HG02588 (cell line): ENCODE results near the gene PLCD1.
"Not testable (repeated sequence)": the region's sequence is repeated elsewhere in the genome, so short reads cannot be mapped to it uniquely, and the experiment has no call there.

Source experiments
- ATAC-seq: cut with Tn5 transposase; IDR thresholded peaks from one replicate; pipeline ENCODE4 v1.9.1; 2021; ENCODE audit warnings: mild to moderate bottlenecking, moderate library complexity; ENCODE audit not compliant: unreplicated experiment

Gene PLCD1

DNA sequence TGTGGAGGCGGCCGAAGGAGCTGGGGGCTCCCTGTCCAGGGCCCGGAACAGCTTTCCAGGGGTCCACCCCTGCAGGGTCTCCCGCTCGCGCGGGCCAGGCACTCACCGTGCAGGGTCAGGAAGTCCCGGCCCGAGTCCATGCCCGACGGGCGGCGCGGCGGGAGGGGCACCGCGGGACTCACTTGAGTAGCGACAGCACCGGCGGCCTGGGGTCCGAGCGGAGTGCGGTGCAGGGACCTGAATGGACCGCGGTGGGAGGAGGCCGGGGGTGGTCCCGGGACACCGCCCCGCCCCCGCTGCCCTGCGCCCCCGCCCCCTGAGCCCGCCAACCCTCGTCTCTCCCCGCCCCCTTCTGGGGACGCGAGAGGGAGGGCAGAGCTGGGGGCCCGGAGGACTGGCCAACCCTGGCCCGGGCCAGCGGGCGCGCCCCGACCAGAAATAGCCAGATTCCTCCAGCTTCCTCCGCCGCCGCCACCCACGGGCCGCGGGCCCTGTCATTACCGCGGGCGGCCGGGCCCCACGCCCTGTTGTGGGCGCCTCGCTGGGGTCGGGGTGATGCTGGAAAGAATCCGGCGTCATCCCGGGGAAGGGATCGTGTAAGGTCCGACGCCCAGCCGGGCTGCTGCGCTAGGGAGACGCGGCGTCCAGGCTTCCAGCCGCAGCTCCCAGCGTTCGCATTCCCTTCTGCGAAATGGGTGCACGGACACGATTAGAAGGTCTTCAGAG is at the start of gene PLCD1:
Gene PLCD1, minus strand, starts transcription at position 243 of the 726 bp plus-strand sequence. Its CDS starts 103 bp downstream, at position 140.
- no peak for ATAC-seq

DNA sequence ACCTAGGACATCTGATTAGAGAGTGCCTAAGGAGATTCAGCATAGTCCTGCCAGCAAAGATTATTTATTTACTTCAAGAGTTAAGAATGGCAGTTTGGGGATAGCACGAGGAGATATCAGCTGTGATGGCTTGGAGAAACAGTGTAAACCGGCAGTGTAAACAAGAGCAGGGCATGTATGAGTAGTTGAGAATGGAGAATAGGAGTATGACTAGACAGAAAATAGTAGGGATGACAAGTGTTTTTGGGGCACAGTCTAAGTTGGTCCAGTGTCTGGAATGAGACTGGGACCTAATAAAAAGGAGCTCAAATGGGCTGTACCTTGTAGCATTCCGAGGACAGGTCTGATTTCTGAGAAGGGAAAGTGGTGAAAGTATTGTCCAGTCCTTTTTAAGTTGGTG is 47.6 kb upstream of the PLCD1 start:
- ATAC-seq = not testable (repeated sequence)

DNA sequence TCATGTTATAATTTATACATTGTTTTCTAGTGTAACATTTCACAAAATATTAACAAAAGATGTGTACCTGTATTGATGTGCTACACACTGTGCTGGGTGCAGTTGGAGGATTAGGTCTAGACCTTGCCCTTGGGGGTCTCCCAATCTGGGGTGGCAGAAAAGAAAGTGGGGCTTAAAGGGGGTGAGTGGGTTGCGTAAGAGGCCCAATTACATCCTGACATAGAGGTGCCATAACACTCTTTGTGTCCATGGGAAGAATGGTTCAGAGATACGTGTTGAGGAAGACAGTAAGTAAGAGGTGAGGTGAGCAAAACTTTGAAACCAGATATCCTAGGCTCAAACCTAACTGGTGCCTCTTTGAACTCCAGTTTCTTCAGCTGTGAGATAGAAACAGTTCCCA is 40.6 kb upstream of the PLCD1 start:
- no peak for ATAC-seq

DNA sequence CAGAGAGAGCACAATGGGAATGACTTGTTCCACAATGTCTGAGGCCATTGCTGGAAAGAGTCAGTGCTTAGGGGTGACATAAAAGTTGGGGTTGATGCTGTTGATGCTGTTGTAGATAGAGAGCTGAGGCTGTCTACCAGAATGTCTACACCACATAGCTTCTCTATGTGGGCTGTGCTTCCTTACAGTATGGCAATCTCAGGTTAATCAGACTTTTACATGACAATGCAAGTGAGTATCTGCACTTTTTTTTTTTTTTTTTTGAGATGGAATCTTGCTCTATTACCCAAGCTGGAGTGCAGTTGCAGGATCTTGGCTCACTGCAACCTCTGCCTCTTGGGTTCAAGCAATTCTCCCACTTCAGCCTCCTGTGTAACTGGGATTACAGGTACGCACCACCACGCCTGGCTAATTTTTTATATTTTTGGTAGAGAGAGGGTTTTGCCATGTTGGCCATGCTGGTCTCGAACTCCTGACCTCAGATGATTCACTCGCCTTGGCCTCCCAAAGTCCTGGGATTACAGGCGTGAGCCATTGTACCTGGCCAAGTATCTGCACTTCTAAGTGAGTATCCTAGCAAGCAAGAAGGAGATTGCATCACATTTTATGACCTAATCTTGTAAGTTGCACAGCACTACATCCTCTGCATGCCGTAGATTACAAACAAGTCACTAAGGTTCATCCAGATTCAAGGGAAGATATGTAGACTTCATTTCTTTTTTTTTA is 38.2 kb upstream of the PLCD1 start:
- ATAC-seq = no peak

DNA sequence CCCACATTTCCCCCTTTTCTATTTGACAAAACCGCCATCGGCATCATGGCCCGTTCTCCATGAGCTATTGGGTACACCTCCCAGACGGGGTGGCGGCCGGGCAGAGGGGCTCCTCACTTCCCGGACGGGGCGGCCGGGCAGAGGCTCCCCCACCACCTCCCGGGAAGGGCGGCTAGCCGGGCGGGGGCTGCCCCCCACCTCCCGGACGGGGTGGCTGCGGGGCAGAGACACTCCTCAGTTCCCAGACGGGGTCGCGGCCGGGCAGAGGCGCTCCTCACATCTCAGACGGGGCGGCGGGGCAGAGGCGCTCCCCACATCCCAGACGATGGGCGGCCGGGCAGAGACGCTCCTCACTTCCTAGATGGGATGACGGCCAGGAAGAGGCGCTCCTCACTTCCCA is 35.0 kb upstream of the PLCD1 start:
- ATAC-seq = not testable (repeated sequence)

DNA sequence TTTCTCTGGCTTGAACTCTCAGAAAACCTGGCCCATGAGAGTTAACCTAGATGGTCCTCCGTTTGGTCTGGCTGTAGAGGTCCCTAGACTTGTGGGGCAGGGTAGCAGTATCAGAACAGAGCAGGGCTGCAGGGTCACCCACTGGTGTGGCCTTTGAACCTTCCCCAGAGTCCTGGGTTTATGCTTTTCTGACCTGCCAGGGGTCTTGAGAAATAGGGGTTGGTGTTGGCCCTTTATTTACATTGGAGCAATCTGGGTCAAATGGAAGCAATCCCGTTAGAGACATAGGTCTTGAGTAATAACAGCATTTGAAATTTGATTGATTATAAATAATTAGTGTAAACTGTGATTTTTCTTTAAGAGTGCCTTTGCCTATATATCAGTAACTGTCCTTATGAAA is 33.4 kb upstream of the PLCD1 start:
- ATAC-seq = no peak

DNA sequence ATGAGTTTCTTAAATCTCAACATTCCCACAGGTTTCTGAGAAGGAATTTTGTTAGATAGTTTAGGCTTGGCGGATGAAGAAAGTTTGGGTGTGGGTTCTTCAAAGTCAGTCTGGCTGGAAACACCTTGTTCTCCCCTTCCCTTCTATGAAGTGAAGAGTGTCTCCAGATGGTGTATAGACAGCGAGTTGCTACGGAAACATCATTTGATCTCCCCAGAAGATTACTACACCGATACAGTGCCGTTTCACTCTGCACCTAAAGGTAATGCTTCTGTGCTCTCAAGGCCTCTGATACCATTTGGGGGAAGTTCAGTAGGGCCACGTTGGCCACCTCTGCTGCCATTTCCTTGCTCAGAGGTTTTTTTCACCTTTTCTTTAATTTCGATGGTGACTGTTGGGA is 30.1 kb upstream of the PLCD1 start:
- no peak for ATAC-seq

DNA sequence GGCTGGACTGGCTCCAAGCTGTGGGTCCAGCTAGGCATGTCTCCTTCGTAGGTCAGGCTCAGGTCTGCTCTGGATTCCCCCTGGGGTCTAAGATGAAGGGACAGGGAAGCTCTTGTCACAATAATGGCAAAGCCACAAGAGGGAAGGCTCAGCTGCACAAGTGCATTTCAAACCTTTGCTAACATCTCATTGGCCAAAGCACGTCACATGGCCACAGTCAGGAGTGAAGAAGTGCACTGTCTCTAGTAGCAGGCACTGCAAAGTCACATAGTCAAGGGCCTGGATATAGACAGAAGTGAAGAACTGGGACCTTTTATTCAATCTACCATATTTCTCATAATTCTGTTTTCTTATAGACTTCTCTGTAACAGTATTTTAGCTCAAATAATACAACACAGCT is 29.7 kb upstream of the PLCD1 start:
- no peak for ATAC-seq

DNA sequence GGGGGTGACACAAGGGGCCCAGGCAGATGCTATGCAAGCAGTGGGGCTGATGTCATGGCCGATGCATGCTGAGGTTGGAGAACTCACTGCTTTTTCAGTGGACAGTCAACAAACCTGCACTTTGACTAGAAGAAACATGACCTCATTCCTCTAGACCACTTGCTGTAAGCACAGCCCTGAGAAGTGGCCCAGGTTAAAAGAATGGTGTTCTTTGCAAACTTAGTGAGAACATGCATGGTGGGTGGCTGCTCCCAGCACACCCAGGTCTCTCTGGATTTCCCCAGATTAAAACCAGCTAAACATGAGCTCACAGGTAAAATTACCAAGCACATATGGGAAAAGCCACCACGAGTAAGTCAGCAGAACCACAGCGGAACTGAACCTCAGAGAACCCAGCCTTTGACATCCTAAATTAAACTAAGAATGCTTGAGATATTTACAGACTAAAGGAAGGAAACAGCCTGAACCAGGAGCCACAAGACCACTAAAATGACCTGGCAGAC is 25.1 kb upstream of the PLCD1 start:
- no peak for ATAC-seq

DNA sequence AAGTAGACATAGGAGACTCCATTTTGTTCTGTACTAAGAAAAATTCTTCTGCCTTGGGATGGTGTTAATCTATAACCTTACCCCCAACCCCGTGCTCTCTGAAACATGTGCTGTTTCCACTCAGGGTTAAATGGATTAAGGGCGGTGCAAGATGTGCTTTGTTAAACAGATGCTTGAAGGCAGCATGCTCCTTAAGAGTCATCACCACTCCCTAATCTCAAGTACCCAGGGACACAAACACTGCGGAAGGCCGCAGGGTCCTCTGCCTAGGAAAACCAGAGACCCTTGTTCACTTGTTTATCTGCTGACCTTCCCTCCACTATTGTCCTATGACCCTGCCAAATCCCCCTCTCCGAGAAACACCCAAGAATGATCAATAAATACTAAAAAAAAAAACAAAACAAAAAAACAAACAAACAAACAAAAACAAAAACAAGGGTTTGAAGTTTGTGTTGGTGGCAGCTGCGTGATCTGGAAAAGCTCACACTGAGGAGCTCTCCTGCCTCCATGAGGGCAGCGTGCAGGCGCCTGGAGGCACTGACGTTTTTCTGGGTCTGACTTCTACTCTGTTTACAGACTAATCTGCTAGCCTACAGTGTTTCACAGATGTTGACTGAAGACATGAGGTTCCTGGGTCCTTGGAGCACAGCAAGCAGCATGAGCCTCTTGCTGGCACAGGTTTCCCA is 24.5 kb upstream of the PLCD1 start:
- ATAC-seq = not testable (repeated sequence)

DNA sequence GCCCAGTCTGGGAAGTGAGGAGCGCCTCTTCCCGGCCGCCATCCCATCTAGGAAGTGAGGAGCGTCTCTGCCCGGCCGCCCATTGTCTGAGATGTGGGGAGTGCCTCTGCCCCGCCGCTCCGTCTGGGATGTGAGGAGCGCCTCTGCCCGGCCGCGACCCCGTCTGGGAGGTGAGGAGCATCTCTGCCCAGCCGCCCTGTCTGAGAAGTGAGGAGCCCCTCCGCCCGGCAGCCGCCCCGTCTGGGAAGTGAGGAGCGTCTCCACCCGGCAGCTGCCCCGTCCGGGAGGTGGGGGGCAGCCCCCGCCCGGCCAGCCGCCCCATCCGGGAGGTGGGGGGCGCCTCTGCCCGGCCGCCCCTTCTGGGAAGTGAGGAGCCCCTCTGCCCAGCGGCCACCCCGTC is 23.8 kb upstream of the PLCD1 start:
- ATAC-seq = not testable (repeated sequence)

DNA sequence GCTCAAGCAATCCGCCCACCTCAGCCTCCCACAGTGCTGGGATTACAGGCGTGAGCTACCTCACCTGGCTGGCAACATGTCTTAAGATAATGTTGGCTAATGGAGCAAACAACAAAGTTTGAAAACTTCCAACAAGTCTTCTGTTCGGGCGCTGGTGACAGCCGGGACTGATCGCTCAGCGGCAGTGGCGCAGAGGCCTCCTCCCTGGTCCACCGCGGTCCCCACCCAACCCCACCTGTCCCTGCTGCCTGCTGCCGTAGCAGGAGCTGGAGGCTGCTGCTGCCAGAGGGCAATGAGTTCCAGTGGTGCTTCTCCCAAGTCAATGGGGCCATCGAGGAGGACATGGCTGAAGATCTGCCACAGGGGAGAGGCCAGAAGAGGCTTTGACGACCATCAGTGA is 21.7 kb upstream of the PLCD1 start:
- no peak for ATAC-seq

DNA sequence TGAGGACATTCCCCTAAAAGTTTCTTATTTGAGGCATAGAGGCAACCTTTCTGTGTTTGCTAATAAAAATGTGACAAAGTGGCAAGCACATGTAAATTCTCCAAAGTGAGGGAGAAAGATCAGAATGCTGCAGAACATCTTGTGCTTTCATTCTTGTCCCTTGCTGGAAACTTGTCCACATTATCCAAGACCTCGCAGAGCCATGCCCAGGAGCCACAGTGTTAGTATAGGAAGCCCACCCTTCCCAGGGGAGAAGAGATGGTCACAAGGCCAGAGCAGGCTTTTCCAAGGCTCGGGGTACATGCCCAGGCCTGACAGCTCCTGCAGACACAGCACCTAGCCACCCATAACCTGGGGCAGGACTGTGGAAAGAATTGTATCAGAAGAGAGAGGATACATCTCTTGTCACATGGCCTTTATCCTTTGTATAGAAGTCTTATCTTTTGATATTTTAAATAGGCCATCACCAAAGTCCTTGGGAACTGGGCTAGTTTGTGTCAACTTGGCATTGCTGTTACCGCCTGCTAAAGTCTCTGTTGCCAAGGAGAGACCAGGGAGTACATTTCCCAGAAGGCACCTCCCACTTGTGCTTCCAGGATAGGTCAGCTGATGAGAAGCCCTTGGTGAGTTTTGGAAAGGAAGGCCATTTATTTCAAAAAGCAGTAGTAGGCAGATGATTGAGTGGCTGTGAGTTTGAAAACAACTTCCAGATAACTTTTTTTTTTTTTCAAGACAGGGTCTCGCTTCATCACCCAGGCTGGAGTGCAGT is 20.1 kb upstream of the PLCD1 start:
- no peak for ATAC-seq

DNA sequence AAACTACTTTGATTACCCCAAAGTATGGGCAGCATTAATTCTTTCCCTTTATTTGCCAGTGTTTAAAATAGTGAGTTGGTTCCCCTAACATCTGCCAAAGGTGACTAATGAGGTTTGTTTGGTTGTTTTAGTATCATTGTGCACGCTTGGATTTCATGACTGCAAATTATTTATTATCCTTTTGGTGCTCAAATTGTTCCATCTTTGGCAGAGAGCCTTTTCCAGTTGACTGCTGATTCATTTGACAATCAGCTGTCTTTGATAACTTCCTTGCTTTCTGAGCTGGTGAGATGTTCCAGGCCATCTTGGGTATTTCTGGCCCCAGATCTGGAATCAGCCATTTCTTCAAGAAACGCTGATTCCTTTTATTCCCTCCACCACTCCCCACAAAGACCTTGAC is 18.5 kb upstream of the PLCD1 start:
- no peak for ATAC-seq

DNA sequence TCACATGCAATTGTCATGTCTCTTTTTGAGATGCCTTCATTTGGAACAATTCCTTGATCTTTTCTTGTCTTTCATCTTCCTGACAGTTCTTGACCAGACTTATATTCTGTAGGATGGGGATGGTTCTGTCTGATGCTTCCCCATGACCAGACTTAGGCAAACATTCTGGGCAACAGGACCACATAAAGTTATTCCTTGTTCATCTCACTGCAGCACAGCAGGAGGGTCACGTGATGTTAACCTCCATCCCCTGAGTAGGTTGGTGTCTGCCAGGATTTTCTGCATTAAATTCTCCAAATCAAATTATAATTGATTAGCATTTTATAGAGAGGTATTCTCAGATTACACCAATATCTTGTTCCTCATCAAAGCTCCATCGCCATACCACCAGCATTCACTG is 17.4 kb upstream of the PLCD1 start:
- ATAC-seq = no peak

DNA sequence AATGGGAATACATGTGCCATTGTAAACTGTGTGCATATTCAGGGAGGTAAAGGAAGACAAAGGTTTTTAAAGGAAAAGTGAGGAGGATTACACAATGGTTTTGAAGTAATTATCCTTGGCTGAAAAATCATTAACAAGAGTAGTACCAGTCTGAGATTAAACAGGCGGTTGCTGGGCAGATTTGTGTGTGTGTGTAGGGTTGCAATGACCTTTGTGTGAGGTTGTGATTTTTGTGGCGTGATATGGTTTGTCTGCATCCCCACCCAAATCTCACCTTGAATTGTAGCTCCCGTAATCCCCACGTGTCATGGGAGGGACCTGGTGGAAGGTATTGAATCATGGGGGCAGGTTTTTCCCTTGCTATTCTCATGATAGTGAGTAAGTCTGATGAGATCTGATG is 16.6 kb upstream of the PLCD1 start:
- ATAC-seq = no peak

DNA sequence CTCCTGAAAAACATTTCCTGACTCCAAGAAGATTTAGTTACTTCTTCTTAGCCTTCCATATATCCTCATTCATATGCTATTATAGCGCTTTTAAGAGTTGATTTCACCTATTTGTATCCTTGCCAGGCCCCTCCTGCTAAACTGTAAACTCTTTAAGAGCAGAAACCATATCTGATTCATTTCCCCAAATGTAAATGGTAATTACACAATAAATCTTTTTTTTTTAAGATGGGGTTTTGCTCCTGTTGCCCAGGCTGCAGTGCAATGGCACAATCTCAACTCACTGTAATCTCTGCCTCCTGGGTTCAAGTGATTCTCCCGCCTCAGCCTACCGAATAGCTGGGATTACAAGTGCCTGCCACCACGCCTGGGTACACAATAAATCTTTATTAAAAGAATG is 14.0 kb upstream of the PLCD1 start:
- ATAC-seq = no peak

DNA sequence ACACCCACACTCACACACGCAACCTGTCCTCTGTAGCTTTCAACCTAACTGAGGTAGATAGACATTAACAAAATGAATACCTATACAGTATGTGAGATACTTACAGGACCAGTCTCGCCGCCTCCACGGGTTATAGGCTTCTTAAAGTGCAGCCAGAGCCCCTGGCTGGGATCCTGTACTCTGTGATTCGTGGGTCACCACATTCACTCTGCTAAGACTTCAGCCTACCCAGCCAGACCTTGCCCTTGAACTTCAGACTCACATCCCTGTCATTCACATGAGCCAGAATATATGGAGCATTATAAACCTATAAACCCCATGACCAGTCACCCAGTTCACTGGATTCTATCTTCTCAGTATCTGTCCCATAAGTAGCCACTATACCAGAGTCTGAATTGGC is 11.0 kb upstream of the PLCD1 start:
- ATAC-seq = no peak

DNA sequence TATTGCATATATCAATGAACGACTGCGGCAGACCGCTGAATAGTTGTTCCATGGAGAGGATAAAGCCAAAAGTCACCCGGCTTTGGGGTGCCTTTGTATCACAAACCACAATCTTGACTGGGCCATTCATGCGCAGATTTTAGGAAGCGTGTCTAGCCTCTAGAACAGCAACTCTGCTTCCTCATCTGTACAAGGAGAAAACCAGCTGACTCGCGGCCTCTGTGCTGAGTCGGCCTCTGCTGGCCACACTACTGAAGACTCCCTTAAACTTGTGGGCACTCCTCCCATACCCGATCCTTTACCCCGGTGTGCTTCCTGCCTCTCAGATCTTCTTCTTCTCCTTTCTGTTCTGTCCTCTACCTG is 10.4 kb upstream of the PLCD1 start:
- ATAC-seq = peak; percentile 60

DNA sequence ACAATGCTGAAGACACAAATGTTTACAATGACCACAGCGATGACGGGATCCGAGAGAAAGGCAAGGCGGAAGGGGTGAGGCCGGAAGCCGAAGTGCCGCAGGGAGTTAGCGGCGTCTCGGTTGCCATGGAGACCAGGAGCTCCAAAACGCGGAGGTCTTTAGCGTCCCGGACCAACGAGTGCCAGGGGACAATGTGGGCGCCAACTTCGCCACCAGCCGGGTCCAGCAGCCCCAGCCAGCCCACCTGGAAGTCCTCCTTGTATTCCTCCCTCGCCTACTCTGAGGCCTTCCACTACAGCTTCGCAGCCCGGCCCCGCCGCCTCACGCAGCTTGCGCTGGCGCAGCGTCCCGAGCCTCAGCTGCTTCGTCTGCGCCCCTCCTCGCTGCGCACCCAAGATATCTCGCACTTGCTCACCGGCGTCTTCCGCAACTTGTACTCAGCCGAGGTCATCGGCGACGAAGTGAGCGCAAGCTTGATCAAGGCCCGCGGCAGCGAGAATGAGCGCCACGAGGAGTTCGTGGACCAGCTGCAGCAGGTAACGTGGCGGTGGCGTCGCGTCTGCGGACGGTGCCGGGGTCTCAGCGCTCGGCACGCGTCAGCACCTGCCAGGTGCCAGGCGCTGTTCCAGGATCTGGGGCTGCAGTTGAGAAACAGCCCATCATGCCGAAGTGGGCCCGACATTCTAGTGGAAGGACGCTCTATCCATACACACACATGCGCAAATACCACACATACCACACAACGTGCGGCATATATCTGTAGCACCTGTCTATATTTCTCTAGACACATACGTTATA is 9.9 kb upstream of the PLCD1 start, which contains the start of gene DLEC1:
Gene DLEC1, plus strand, starts transcription at position 108 of the 798 bp plus-strand sequence. Its CDS starts 18 bp downstream, at position 126.
- ATAC-seq = peak; percentile 75
